Measurements from ENCODE around the gene PSME4.

PSME4 gene, protein sequence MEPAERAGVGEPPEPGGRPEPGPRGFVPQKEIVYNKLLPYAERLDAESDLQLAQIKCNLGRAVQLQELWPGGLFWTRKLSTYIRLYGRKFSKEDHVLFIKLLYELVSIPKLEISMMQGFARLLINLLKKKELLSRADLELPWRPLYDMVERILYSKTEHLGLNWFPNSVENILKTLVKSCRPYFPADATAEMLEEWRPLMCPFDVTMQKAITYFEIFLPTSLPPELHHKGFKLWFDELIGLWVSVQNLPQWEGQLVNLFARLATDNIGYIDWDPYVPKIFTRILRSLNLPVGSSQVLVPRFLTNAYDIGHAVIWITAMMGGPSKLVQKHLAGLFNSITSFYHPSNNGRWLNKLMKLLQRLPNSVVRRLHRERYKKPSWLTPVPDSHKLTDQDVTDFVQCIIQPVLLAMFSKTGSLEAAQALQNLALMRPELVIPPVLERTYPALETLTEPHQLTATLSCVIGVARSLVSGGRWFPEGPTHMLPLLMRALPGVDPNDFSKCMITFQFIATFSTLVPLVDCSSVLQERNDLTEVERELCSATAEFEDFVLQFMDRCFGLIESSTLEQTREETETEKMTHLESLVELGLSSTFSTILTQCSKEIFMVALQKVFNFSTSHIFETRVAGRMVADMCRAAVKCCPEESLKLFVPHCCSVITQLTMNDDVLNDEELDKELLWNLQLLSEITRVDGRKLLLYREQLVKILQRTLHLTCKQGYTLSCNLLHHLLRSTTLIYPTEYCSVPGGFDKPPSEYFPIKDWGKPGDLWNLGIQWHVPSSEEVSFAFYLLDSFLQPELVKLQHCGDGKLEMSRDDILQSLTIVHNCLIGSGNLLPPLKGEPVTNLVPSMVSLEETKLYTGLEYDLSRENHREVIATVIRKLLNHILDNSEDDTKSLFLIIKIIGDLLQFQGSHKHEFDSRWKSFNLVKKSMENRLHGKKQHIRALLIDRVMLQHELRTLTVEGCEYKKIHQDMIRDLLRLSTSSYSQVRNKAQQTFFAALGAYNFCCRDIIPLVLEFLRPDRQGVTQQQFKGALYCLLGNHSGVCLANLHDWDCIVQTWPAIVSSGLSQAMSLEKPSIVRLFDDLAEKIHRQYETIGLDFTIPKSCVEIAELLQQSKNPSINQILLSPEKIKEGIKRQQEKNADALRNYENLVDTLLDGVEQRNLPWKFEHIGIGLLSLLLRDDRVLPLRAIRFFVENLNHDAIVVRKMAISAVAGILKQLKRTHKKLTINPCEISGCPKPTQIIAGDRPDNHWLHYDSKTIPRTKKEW (N-terminal part only)

DNA sequence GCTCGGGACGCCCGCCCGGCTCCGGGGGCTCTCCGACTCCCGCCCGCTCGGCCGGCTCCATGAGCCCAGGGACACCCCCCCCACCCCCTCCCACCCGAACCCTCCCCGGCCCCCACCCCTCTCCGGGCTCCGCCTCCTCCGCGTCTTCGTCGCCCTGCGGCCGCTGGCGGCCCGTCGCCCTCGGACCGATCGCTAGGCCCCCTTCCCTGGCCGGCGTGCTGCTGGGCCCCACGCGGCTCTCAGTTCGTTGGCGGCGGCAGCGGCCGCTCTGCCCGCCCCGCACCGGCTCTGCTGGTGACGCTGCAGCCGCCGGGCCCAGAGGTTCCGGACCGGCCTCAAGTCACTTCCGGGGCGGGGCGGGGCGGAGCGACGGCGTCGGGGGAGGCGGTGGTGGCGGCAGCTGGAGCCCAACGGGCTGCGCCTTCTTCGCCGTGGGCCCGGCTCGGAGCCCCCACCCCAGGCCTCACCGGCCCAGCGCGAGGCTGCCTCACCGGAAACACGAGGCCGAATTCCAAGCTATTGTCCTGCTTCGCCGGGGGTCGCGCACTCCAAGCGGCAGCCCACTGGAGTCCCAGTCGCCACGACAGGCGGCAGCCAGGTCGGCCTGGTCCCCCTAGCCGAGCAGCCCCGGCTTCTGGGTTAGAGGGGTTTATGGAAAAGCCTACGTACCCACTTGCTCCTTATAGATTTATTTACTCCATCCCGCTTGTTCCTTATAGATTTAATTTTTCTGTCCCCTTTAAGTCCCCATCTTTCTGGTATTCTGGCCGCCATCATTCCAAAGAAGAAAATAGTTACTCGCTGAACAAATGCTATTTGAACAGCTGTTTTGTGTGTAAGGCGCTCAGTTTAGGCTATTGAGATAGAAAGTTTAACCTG lies at the start of gene PSME4:
TSS of gene PSME4 (minus strand) at position 270 of the 879 bp plus-strand sequence. CDS start at position 61, 209 bp downstream.
- peak within 1 kb of the TSS; percentile 83 for H3K27ac ChIP-seq
- TF ChIP-seq ZFX (IDR thresholded peaks at IDR 0.05; ENCODE audit: borderline replicate concordance) = no peak
- TF ChIP-seq, protein P1, sequence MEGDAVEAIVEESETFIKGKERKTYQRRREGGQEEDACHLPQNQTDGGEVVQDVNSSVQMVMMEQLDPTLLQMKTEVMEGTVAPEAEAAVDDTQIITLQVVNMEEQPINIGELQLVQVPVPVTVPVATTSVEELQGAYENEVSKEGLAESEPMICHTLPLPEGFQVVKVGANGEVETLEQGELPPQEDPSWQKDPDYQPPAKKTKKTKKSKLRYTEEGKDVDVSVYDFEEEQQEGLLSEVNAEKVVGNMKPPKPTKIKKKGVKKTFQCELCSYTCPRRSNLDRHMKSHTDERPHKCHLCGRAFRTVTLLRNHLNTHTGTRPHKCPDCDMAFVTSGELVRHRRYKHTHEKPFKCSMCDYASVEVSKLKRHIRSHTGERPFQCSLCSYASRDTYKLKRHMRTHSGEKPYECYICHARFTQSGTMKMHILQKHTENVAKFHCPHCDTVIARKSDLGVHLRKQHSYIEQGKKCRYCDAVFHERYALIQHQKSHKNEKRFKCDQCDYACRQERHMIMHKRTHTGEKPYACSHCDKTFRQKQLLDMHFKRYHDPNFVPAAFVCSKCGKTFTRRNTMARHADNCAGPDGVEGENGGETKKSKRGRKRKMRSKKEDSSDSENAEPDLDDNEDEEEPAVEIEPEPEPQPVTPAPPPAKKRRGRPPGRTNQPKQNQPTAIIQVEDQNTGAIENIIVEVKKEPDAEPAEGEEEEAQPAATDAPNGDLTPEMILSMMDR (IDR thresholded peaks at IDR 0.05) = no peak

DNA sequence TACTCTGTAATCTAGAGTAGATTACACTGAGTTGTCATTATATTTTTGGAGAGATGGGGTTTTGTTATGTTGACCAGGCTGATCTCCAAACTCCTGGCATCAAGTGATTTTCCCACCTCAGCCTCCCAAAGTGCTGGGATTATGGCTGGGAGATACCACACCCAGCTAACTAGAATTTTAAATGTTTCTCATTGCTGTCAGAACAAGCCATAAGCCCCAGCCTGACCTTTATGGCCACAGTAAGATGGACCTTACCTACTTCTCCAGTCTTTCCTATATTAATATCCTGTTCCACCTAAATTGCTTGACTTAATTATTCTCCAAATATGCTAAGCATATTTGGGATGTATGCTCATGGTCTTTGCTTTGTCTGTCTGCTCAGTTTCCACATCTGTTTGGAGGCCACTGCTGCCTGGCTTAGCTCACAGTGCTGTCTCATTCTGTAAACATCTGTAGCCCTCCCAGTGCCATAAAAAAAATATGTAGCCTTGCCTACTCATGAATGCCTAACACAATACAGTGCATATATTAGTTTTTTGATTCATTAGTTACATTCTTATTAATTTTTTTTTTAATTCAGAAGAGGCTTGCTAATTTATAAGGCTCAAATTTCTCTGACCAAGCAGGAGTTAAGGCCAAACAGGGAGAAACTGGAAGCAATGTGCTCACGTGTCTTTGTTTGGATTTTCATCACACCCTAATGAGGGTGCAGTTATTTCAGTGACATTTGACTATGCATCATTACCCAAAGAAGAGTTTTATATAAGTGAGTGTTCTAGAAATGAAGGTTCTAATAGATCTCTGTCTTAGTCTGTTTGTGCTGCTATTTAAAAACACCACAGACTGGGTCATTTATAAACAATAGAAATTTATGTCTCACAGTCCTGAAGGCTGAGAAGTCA lies 45.3 kb upstream of the PSME4 start:
- no peak overlapping the region for H3K27ac ChIP-seq
- TF ChIP-seq, protein P1 (IDR thresholded peaks at IDR 0.05) = no peak
- TF ChIP-seq ZFX (IDR thresholded peaks at IDR 0.05; ENCODE audit: borderline replicate concordance) = no peak

DNA sequence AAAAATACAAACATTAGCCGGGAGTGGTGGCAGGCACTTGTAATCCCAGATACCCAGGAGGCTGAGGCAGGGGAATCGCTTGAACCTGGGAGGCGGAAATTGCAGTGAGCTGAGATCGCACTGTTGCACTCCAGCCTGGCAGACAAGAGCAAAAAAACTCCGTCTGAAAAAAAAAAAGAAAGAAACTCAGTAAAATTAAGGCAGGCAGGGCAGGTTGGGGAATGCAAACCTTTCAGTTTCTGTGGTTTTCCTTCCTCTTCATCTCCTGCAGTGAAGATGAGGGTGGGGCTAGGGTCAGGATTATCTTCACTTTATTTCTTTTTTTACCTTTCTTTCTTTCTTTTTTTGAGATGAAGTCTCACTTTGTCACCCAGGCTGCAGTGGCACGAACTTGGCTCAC lies 43.2 kb upstream of the PSME4 start:
- TF ChIP-seq ZFX (IDR thresholded peaks at IDR 0.05; ENCODE audit: borderline replicate concordance) = no peak
- TF ChIP-seq, protein P1 (IDR thresholded peaks at IDR 0.05) = no peak
- no peak overlapping the region for H3K27ac ChIP-seq

DNA sequence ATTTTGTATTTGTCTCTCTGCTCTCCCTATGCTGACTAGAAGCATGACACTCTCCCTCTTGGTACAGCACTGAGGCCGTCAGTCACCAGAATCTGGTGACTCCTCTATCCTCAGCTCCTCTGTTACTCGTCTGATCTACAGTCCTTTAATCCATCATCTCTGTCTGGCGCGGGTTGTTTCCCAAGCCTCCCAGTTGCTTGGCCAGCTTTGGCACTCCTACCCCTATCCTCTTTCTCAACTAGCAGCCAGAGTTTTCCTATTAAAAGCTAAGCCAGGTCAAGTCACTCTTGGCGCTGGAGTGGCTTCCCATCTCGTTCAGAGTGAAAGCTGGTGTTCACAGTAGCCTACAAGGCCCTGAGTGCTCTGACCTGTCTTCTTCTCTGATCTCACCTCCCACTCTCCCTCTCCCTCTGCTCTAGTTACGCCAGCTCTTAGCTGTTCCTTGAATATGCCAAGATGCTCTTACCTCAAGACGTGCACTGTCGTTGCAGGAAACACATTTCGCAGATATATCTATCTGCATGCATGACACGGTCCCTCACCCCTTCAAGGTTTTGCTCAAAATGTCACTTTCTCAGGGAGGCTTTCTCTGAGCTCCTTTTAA lies 41.8 kb upstream of the PSME4 start:
- TF ChIP-seq, protein P1 (IDR thresholded peaks at IDR 0.05) = no peak
- no peak for TF ChIP-seq ZFX (IDR thresholded peaks at IDR 0.05; ENCODE audit: borderline replicate concordance)
- H3K27ac ChIP-seq = no peak overlapping the region

DNA sequence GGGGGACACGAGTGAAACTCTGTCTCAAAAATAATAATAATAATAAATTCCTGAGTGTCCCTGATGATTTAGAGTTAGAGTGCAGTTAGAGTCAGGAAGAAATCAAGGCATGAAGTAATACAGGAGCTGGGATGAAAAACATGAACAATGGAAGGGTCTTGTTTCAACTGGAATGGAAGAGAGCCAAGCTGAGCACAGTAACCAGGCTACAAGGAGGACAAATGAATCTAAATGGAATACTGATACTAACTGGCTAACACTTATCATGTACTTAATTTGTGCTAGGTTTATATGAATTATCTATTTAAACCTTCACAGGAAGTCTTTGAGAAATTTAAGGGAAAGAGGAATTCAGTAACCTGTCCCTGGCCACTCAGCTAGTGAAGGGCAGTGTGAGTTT lies 38.8 kb upstream of the PSME4 start:
- no peak for TF ChIP-seq ZFX (IDR thresholded peaks at IDR 0.05; ENCODE audit: borderline replicate concordance)
- TF ChIP-seq, protein P1 (IDR thresholded peaks at IDR 0.05) = no peak
- H3K27ac ChIP-seq = no peak overlapping the region
